Measurements from ENCODE around the gene PFDN5.
"Not testable (repeated sequence)": the region's sequence is repeated elsewhere in the genome, so short reads cannot be mapped to it uniquely, and the experiment has no call there.

Gene PFDN5

DNA sequence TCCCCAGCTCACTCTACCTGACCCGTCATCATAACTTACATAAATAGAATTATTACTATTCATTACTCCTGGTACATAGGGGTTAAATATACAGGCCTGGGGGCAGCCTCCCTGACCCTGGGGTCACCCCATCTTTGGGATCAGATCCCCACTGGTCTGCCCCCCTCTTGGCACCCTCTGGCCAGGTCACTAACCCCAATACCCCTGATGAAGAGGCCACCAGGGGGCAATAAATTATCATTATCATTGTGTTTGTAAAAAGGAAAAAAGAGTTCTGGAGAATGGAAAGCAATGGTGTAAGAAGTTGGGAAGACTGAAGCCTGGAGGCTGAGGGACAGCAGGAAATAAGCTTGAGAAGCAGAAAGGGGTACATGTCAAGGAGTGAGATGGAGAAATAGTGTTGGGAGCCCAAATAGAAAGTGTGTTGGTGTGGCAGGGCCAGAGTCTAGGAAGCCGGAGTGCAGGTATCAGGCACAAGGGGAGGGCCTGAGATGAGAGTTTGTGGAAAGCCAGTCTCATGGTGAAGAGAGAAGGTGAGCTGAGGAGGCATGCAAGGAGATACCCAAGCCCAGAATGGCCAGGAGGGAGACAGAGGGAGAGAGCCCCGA lies 32.2 kb downstream of the PFDN5 start:
- DNase-seq (ENCODE audit: low read depth in 2 of 2): no peak

DNA sequence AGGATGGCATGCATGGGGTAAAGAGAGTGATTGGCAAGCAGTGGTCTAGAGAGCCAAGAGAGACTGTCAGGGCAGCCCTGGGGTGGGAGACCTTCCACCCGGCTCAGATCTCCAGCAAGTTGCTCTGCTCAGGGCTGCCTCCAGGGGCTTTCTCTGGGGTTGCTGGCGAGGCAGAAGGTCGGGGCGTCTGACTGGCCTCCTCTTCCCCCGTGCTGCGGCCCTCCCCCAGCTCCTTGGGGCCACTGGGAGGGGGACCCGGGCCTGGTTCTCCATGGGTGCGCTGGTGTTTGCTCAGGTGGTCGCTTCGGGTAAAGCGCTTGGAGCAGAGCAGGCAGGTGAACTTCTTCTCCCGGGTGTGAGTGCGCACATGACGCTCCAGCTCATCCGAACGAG lies 32.7 kb downstream of the PFDN5 start:
- no peak for DNase-seq (ENCODE audit: low read depth in 2 of 2)

DNA sequence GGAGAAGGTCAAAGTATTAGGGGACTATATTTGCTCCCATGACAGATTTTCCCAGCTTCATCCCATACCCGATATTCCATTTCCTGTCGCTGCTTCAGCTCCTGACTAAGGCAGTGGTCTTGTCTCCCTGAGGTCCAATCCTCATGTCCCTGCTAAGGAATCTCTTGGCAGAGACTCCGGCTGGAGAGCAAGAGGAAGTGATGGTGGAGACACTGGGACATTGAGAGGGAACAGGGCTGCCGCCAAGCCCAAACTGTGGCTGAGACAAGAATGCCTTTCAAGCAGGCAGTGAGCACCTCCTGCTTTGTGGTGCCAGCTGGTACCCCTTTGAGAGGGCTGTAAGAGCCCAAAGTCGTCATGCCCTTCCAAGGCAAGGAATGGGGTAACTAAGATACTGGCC lies 35.3 kb downstream of the PFDN5 start:
- no peak for DNase-seq (ENCODE audit: low read depth in 2 of 2)

DNA sequence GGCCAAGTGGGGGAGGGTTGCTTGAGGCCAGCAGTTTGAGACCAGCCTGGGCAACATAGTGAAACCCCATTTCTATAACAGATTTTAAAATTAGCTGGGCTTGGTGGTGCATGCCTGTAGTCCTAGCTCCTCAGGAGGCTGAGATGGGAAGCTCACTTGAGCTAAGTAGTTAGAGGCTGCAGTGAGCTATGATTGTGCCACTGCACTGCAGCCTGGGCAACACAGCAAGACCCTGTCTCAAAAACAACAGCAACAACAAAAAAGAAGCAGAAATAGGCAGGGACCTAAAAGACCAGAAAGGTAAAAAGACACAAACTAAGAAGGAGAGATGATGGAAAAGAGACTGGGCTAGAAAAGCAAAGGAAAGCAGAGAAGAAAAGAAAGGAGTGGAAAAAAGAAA lies 37.0 kb downstream of the PFDN5 start:
- DNase-seq (ENCODE audit: low read depth in 2 of 2): not testable (repeated sequence)

DNA sequence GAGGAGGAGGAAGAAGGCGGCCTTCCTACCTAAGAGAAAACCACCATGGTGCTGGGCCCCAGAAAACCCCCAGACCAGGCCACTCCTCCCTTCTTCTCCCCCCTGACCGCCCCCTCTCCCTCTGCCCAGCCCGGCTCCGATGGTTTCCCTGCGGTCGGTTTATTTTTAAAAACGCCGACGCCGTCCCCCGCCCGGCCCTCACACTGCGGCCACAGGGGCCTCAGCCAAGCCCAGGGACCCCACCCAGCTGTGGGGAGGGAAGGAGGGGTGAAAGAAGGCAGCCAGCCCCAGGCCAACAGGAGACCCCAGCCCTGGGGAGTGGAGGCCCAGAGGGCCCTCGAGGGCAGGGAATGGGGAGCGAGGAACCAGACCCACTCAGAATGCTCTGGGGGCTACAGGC lies 37.4 kb downstream of the PFDN5 start:
- DNase-seq (ENCODE audit: low read depth in 2 of 2): no peak

DNA sequence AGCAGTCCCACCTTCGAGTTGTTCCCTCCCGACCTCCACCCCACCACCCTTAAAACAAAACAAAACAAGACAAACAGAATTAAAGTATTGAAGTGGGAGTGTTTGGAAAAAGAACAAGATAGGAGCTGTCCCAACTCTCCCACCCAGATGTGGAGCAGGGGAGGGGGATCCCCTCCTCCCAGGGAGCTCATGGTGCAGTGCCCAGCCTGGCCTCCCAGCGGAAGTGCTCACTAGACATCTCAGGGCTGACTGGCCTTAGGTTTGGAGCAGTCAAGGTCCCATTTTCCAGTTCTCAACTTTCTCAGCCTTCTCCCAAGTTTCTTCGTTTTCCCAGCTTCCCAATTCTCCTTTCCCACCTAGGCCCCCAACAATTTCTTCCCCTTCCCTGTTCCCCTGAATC lies 37.9 kb downstream of the PFDN5 start:
- no peak for DNase-seq (ENCODE audit: low read depth in 2 of 2)

DNA sequence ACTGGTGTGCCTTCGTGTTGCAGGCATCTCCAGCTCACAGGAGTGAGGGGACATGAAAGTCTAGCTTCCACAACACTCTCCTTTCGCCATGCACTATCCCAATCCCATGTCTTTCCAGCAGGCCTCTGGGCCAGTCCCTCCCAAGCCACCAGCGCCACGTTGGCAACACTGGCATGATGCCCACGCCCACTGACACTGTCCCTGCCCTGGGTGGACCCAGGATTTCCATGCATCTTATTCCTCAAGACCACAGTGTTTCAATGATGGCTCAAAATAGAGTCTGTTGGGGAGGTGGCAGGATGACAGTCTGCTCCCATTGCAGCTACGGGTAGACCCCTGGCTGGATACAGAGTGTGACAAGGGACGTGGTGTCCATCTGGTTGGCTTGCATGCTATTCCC lies 38.5 kb downstream of the PFDN5 start:
- DNase-seq (ENCODE audit: low read depth in 2 of 2): no peak

DNA sequence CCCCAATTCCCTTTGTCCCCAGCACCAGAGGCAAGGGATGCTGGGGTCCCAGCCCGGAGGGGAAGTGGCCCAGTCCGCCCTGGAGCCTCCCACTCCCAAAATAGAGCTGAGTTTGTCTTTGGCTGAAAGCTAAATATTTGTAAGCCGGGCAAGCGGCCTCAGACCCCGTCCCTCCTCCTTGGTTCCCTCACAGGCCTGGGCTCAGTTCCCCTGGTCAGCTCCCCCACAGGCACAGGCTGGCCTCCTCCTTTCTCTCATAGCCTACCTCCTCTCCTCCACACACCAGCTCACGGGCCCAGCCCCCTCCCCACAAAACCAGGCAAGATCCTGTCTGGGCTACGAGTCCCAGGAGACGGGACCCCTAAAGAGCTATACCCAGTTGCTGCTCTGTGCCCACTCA lies 39.5 kb downstream of the PFDN5 start:
- DNase-seq (ENCODE audit: low read depth in 2 of 2): no peak

DNA sequence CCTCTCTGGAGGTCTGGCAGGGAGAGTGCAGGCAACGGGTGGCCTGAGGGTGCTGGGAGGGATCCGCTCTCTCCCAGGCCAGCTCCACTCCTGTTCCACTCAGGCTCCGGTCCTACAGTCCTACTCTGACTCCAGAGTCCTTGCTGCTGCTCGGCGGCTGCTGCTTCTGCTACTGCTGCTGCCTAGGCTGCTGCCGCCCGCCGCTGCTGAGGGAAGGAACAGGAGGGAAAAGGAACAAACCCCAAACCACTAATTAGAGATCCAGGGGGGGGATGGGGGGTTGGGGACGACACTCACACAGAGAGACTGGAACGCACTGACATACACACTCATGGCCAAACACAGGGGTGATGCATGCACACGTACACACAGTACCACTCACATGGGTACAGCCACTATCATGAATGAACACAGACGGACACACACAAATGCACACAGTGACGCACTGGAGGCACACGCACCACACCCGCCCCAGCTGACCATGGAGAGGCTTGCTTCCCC lies 40.9 kb downstream of the PFDN5 start, which contains the start of gene SP7:
SP7 (minus strand) TSS at position 174 of the 501 bp plus-strand sequence. CDS start 708 bp downstream, outside the sequence.
- DNase-seq (ENCODE audit: low read depth in 2 of 2): no peak

DNA sequence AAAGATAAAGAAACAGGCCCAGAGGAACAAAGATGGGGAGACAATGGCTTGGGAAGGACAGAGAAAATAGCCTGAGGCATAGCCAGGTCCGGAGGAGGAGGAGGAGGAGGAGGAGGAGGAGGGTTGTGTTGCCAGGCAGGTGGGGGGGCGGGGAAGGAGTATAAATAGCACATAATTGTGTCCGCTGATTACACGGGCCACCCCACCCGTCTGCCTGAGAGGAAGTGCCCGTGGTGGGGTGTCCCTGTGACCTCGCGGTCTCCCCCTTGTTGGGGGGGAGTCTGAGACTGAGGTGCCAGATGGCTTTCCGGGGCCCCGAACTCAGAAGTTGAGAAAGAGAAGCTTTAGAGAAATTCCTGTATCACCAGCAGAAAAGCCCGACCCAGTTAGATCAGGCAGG lies 42.7 kb downstream of the PFDN5 start:
- no peak for DNase-seq (ENCODE audit: low read depth in 2 of 2)

DNA sequence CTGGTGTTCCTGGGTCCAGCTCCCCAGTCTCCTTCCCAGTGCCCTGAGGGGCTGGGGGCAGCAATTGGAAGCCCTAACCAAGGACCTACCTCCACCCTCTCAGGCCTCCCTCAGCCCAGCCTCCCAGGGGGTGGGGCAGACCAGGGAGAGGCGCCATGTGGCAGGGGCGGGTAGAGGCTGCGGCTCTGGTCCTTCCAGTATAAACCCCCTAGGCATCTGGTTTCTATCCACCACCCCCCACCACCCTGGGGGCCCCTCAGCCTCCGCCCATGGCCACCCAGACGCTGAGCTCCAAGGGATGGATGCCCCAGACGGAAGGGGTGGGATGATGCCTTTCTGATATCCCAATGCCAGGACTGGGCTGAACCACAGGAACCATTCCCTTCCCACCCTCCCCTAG lies 43.6 kb downstream of the PFDN5 start:
- DNase-seq (ENCODE audit: low read depth in 2 of 2): no peak

DNA sequence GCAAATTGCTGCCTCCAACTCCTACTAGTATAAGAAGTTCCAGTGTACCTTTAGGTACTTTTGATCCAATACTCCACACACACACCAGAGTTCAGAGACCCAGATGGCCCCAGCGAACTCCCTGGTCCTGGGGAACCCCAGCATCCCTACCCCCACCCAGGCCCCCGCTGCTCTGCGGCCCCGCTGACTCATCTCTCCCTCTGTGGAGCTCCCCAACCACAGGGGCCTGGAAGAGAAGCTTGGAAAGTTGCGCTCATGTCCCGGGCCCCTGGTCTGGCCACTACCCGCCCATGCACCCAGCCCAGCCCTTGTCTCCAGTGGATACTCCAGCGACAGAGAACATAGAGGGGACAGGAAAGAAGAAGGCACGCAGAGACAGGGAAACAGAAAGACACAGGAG lies 45.1 kb downstream of the PFDN5 start:
- peak in 1 of 2 donors; percentile 14 for DNase-seq (ENCODE audit: low read depth in 2 of 2)

DNA sequence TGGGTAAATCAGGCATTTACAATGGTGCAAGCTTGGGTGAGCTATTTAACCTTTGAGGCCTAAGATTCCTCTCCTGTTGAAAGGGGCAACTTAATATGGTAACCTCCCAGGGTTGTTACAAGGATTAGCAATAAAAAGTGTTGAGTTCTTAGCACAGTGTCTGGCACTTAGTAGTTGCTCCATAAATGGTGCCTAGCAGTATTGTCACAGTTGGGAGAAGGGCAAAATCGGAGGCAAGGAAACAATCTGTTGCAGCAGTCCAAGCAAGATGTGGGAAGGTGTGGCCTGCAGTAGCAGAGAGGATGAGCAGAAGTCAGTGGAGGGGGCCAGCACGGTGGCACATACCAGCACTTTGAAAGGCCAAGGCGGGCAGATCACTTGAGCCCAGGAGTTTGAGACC lies 48.1 kb downstream of the PFDN5 start:
- DNase-seq (ENCODE audit: low read depth in 2 of 2): no peak

DNA sequence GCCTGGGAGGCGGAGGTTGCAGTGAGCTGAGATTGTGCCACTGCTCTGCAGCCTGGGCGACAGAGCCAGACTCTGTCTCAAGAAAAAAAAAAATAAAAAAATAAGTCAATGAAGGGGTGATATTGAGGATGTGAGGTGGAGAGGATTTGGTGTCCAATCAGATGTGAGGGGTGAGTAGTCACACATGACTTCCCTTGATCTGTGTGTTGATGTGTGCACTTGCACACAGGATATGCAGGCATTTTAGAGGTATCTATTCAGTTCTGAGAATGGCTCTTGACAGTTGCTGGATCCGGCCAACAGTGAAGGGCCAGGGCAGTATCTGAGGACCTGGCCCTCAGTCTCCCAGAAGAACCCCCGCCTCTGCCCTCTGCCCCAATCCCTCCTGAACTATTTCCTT lies 48.6 kb downstream of the PFDN5 start:
- DNase-seq (ENCODE audit: low read depth in 2 of 2): no peak

DNA sequence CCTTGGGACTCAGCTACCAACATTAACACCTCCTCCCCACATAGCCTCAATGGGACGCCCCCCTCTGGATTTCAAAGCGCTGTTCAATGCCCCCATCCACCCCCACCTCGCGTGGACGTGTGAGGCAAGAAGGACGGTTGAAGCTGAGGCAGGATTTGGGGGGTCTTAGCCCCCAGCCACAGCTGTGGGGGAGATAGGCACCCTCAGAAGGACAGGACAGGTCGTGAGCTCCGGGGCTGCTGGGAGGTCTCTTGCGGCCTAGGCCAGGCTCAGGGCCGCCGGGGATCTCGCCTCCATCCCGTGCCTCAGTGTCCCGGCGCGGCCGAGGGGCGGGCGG lies 49.1 kb downstream of the PFDN5 start:
- no peak for DNase-seq (ENCODE audit: low read depth in 2 of 2)

DNA sequence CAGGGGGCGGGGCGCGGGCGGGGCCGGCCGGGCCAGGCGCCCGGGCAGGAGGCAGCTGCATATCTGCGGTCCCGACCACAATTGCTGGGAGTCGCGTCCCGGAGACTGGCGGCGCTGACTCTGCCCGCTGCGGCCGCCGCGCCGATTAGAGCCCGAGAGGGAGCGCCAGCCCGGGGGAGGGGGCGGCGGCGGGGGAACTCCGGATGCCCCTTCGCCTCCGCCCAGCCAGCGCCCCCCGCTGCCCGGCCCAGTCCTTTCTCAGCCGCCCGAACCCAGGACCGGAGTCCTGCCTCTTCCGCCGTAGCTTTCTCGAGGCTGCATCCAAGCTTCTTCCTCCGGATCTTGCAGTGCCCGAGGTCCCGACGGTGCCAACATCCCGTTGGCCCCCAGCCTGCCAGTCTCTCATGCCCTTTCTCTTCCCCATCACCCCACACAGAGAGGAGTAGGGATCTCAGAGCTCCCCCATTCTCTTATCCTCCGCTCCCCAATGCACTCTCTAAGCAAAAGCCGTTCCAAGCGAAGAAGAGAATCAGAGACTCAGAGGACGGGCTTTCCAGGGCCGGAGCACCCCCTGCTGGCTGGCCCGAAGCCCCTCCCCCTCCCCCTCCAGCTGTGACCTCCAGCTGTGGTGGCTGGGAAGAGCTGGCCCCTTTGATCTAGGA lies 49.6 kb downstream of the PFDN5 start:
- peak; percentile 54 for DNase-seq (ENCODE audit: low read depth in 2 of 2)

DNA sequence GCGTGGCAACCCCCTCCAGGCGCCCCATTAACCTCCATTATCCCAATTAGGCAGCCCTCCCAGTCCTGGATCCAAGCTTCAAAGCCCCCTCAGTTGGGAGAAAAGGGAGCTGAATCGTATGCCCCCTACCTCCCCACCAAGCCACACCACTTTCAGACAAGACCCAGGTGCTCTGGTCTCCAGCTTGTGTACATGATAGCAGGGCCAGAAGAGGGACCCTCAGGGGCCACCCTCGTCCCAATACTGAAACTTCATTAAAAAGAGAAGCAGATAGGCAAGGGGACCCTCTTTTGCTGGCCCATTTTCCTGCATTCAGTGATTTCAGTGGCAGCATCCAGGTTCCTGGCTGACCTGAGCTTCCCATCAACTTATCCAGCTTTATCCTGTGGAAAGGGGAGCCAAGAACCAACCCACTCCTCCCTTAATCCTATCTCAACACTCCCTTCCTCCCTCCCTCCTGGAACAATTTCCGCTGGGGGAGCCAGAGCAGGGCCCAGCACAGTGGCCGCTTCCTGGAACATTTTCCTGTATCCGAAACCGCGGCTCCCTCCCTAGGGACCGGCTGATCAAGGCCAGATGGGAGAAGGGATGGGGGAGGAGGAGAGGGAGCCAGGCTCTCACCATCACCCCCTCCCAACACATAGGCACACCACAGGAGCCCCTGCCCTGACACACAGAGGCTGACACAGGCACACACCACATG lies 50.3 kb downstream of the PFDN5 start:
- DNase-seq (ENCODE audit: low read depth in 2 of 2): no peak

DNA sequence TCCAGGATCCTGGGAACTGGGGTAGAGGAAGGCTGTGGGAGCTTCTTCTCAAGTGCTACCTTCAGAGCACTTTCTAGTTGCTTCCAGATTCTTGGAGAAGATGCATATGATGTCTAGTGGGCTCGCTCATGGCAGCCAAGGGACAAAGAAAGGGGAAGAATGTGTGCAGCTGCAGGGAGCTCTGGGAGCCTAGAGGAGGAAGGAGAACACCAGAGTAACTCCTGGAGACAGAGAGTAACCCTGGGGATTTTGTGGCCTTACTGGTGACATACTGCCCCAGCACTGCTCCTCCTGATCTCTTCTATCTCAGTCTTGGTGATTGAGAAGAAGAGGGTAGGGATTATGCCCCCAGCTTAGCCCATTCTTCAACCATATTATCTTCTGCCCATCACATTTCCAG lies 51.1 kb downstream of the PFDN5 start:
- no peak for DNase-seq (ENCODE audit: low read depth in 2 of 2)

DNA sequence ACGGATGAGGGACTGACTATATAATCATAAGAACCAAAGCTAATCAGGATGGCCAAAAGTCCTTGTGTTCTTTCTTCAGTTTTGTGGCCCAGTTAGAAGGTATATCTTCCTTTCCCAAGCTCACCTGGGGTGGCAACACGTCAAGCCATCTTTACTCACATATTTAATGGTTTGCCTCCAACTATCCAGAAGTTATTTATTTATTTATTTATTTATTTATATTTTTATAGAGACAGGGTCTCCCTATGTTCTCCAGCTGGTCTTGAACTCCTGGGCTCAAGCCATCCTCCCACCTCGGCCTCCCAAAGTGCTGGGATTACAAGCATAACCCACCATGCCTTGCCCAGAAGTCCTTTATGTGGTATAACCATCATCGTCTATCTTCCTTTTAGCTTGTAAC lies 52.6 kb downstream of the PFDN5 start:
- DNase-seq (ENCODE audit: low read depth in 2 of 2): no peak
